HUES6 (cell line): ENCODE results near the gene DDX21.
A peak's percentile ranks its signal among the peaks of the same experiment; 100 is the strongest.
"Not testable (repeated sequence)": the region's sequence is repeated elsewhere in the genome, so short reads cannot be mapped to it uniquely, and the experiment has no call there.

ENCODE experiments used
- H3K27ac ChIP-seq: 2 replicates; pipeline ENCODE4 v1.7.0; 2013; ENCODE audit warnings: low read depth, mild to moderate bottlenecking, low read length, inconsistent platforms
- H3K27me3 ChIP-seq: 2 replicates; pipeline ENCODE4 v1.6.1; 2013; ENCODE audit warnings: low read length; ENCODE audit not compliant: control insufficient read depth, insufficient read depth
- H3K36me3 ChIP-seq: 2 replicates; pipeline ENCODE4 v1.6.1; 2013; ENCODE audit warnings: low read length; ENCODE audit not compliant: control insufficient read depth, insufficient read depth
- H3K4me1 ChIP-seq: 2 replicates; pipeline ENCODE4 v1.6.1; 2013; ENCODE audit warnings: low read length; ENCODE audit not compliant: control insufficient read depth, insufficient read depth
- H3K4me3 ChIP-seq: 2 replicates; pipeline ENCODE4 v1.5.1; 2013; ENCODE audit warnings: low read depth, low read length
- H3K9ac ChIP-seq: one replicate; pipeline ENCODE4 v1.6.1; 2013; ENCODE audit warnings: mild to moderate bottlenecking, low read length
- H3K9me3 ChIP-seq: 2 replicates; pipeline ENCODE4 v1.6.1; 2013; ENCODE audit warnings: low read depth, low read length; ENCODE audit not compliant: control insufficient read depth, insufficient read depth

The DDX21 gene

DNA sequence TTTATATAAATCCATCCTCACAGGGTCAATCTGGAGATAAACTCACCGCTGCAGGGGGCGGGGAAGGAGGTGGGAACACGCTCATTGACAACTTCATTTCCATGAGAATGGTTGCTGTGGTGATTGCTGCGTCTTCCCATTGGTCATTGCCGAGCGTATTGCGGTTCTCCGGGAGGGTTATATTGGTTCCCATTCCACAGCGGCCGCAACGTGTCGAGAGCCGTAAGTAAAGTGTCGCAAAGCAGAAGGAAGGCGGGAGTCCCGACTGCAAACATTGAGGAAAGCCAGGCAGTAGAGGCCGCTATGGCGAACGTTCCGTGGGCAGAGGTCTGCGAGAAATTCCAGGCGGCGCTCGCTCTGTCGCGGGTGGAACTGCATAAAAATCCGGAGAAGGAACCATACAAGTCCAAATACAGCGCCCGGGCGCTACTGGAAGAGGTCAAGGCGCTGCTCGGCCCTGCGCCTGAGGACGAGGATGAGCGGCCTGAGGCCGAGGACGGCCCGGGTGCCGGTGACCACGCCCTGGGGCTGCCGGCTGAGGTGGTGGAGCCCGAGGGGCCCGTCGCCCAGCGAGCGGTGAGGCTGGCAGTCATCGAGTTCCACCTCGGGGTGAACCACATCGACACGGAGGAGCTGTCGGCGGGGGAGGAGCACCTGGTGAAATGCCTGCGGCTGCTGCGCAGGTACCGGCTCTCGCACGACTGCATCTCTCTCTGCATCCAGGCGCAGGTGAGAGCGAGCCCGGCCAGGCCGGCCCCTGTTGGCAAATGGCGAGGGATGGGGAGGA lies 32.8 kb downstream of the DDX21 start, which contains the start of gene KIFBP:
KIFBP (plus strand) TSS at position 274 of the 787 bp plus-strand sequence; CDS start at position 304, 30 bp downstream.
- H3K27me3 ChIP-seq, result no peaks in the 10 kb centered on the region
- H3K27ac ChIP-seq, result peak within 1 kb of the TSS; percentile 29; the same call in 1 of the 2 replicates
- peaks cover 17% of the 10 kb centered on the region for H3K36me3 ChIP-seq
- H3K9ac ChIP-seq, result peak within 1 kb of the TSS; percentile 82
- H3K9me3 ChIP-seq, result no peaks in the 10 kb centered on the region
- peaks cover 3% of the 10 kb centered on the region; the same call in 1 of the 2 replicates for H3K4me1 ChIP-seq
- peak within 1 kb of the TSS; percentile 80 for H3K4me3 ChIP-seq

DNA sequence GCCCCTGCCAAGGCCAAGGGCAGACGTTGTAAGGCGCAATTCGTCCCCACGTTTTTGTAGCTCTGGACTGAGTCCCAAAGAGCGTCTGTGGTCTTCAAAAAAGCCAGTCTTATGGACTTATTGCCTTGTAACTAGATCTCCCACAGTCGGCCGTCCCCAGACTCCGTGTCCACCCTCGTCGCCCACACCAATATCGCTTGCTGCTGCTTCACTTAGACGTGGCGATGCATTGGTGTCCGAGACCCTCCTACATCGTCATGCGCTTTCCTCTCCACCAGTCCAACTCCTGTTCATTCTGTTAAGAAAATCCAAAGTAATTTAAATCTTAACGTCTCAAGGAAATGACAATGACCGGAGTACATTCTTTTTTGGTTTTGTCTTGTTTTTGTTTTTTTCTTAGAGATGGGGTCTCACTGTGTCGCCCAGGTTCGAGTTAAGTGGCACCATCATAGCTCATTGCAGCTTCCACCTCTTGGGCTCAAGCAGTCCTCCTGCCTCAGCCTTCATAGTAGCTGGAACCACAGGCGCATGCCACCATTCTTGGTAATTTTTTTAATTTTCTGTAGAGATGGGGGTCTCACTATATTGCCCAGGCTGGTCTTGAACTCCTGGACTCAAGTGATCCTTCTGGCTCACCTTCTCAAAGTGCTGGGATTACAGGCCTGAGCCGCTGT lies 33.5 kb downstream of the DDX21 start:
- no peaks in the 10 kb centered on the region for H3K9me3 ChIP-seq
- H3K27me3 ChIP-seq, result no peaks in the 10 kb centered on the region
- peak overlapping the region; percentile 80 for H3K4me3 ChIP-seq
- peak overlapping the region; percentile 29; the same call in 1 of the 2 replicates for H3K27ac ChIP-seq
- peak overlapping the region; percentile 82 for H3K9ac ChIP-seq
- H3K4me1 ChIP-seq, result peaks cover 3% of the 10 kb centered on the region; the same call in 1 of the 2 replicates
- peaks cover 10% of the 10 kb centered on the region for H3K36me3 ChIP-seq

DNA sequence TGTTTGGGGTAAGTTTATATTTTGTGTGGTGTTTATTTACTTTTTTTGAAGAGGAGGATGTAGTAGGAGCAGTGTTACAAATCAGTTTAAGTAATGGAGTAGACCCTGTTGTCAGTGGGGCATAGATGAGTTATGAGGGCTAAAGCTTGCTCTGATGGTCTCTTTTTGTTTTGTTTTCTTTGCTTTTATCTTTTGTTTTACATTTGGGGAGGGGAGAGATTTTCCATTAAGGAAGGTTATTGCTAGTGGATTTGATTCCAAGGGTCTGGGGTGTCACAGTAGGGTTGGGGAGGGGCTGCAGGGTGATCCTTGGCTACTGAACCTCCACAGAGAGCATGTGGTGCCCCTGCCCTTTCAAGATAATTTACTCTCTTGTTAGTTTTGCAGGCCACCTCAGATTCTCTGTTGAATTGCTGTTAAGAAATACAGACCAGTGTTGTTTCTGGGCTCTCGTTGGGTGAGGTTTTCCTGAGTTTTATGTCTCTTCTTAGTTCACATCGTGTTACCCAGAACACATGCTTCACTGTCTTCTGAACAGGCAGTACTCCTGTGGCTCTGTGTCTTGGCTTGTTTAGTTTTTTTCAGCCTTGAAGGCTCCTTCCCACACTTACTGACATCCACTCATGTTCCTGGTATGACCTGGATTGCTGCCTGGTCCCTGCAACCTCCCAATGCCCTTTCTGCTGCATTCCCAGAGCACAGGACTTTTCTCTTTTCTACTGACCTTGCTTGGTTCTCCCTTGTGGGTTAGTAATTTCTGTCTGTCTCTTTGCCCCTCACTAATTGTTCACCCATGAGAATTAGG lies 36.9 kb downstream of the DDX21 start:
- Histone ChIP-seq H3K9me3 (no peaks in the 10 kb centered on the region), H3K9ac (no peak overlapping the region), H3K4me1 (peaks cover 3% of the 10 kb centered on the region; the same call in 1 of the 2 replicates), H3K27me3 (no peaks in the 10 kb centered on the region), H3K27ac (no peak overlapping the region), H3K4me3 (no peak overlapping the region), H3K36me3 (no peaks in the 10 kb centered on the region)

DNA sequence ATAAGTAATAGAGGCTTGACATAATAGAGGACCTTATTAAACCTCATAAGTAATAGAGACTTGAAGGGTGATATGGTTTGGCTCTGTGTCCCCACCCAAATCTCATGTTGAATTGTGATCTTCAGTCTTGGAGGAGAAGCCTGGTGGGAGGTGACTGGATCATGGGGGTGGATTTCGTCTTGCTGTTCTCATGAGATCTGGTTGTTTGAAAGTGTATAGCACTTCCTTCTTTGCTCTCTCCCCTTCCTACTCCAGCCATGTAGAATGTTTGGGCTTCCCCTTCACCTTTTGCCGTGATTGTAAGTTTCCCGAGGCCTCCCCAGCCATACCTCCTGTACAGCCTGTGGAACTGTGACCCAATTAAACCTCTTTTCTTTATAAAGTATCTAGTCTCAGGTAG lies 41.2 kb downstream of the DDX21 start:
- Histone ChIP-seq H3K4me3 (no peak overlapping the region), H3K27me3 (no peaks in the 10 kb centered on the region), H3K9ac (no peak overlapping the region), H3K27ac (no peak overlapping the region), H3K36me3 (peaks cover 19% of the 10 kb centered on the region), H3K9me3 (no peaks in the 10 kb centered on the region), H3K4me1 (no peaks in the 10 kb centered on the region)

DNA sequence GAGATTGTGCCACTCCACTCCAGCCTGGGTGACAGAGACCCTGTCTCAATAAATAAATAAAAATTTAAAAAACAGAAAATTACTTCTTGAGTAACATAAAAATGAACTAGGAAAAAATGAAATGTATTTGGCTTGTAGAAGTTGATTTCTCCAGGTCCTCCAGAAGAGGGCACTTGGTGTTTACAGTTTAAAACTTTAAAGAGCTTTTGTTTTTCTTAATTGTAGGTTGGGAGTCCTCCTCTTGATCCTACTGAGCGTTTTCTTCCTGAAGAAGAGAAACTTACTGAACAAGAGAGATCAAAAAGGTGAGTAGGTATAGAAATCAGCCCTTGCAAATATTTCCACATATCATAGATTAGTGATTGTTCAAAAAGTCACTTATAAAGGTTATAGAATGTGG lies 48.9 kb downstream of the DDX21 start:
- Histone ChIP-seq H3K36me3 (peaks cover 62% of the 10 kb centered on the region), H3K9me3 (no peaks in the 10 kb centered on the region), H3K9ac (no peak overlapping the region), H3K4me1 (no peaks in the 10 kb centered on the region), H3K27me3 (no peaks in the 10 kb centered on the region), H3K27ac (no peak overlapping the region), H3K4me3 (no peak overlapping the region)

DNA sequence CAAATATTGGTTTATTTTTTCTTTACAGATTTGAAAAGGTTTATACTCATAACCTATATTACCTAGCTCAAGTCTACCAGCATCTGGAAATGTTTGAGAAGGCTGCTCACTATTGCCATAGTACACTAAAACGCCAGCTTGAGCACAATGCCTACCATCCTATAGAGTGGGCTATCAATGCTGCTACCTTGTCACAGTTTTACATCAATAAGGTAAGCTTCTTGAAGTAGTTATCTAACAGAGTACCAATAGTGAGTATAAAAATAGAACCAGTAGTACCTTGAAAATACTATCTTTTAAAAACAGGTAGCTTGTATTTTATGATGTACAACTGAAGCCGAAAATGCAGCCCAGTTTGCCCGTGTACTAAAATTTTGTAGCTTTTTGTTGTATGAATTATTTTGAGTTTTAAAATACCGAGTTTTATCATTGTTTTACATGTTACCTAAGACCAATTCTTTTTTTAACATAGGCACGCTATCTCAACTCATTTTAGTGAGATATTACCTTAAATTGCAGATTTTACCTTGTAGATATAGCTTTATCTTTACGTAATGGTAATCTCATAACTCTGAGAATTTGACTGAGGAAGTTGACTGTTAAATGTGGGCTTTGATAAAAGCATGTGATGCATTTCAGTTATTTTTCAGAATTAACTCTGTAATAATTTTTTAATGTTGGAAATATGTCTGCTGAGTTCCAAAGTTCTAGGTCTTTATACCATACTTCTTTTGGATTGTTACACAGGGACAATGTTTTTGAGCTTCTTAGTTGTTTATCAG lies 49.9 kb downstream of the DDX21 start:
- Histone ChIP-seq H3K9me3 (no peaks in the 10 kb centered on the region), H3K27ac (no peak overlapping the region), H3K4me1 (no peaks in the 10 kb centered on the region), H3K9ac (no peak overlapping the region), H3K27me3 (no peaks in the 10 kb centered on the region), H3K36me3 (peaks cover 62% of the 10 kb centered on the region), H3K4me3 (no peak overlapping the region)

DNA sequence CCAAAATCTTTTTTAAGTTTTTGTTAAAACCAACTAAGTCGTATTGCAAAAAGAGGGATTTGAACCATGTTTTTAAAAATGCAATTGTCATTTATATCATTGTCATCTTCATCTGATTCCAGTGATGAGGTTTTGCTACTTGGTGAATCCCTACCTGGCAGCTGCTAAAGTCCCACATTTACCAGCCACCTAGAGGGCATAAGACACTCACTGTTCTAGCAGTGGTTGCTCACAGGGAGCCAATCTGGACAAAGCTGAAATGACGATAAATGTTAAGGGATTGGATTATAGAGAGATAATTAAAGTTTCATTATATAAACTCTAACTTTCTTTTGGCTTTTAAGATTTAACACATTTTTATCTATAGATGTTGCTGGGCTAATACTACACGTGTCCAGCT lies 51.3 kb downstream of the DDX21 start:
- no peak overlapping the region for H3K9ac ChIP-seq
- no peak overlapping the region for H3K27ac ChIP-seq
- H3K36me3 ChIP-seq, result peaks cover 69% of the 10 kb centered on the region
- no peaks in the 10 kb centered on the region for H3K4me1 ChIP-seq
- H3K27me3 ChIP-seq, result no peaks in the 10 kb centered on the region
- no peak overlapping the region for H3K4me3 ChIP-seq
- H3K9me3 ChIP-seq, result no peaks in the 10 kb centered on the region

DNA sequence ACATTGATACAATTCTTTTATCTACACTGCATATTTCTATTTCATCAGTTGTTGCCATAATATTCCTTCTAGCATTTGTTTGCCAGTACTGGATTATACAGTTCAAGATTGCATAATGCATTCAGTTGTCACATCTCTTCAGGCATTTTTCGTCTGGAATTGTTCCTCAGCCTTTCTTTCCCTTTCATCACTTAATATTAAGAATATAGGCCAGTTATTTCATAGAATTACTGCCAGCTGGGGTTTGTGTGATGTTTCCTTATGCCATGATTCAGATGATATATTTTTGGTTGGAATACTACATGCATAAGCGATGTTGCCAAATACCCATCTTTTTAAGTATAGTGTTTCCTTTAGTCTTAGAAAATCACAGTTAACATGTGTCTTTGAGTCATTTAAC lies 53.4 kb downstream of the DDX21 start:
- Histone ChIP-seq H3K9me3 (no peaks in the 10 kb centered on the region), H3K27ac (no peak overlapping the region), H3K4me1 (no peaks in the 10 kb centered on the region), H3K9ac (no peak overlapping the region), H3K36me3 (peaks cover 79% of the 10 kb centered on the region), H3K4me3 (no peak overlapping the region), H3K27me3 (no peaks in the 10 kb centered on the region)

DNA sequence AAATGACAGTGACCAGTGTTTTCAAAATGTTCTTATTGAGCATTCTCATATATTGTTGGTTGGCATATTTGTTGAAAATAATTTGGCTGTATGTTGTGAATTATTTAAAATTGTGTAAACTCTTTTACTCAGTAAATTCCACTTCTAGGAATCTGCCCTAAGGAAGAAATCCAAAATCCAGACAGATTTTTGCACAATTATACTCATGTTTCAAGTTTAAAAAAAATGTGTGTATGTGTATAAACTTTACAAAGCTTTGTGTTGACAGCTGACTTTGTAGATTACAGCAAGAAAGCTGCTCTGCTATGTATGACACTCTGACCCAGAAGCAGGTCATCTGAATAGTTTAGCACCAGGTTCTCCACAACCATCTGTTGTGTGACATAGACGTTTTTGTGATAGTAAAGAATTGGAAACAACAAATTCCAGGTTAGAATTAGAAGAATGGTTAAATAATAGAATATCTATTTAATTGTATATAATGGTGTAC lies 54.2 kb downstream of the DDX21 start:
- H3K9ac ChIP-seq, result no peak overlapping the region
- no peak overlapping the region for H3K4me3 ChIP-seq
- H3K9me3 ChIP-seq, result no peaks in the 10 kb centered on the region
- H3K36me3 ChIP-seq, result peaks cover 77% of the 10 kb centered on the region
- H3K27ac ChIP-seq, result no peak overlapping the region
- H3K4me1 ChIP-seq, result no peaks in the 10 kb centered on the region
- no peaks in the 10 kb centered on the region for H3K27me3 ChIP-seq

DNA sequence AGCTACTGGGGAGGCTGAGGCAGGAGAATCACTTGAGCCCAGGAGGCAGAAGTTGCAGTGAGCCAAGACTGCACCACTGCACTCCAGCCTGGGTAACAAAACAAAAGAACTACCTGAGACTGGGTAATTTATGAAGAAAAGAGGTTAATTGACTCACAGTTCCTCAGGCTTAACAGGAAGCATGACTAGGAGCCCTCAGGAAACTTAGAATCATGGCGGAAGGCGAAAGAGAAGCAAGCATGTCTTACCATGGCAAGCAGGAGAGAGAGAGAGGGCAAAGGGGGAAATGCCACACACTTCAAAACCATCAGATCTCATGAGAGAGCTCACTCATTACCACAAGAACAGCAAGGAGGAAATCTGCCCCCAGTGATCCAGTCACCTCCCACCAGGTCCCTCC lies 56.8 kb downstream of the DDX21 start:
- not testable (repeated sequence) for H3K4me1 ChIP-seq, H3K27ac ChIP-seq, H3K4me3 ChIP-seq, H3K9me3 ChIP-seq, H3K27me3 ChIP-seq, H3K9ac ChIP-seq
- H3K36me3 ChIP-seq, result peaks cover 75% of the 10 kb centered on the region
